HL-60/S4 treated with retinoic acid at 250 ng/mL for 4 days and 3 days (cell line): ENCODE results near the gene IL21.
"Not testable (repeated sequence)": the region's sequence is repeated elsewhere in the genome, so short reads cannot be mapped to it uniquely, and the experiment has no call there.

ENCODE experiments used
- in situ Hi-C: fragments of 300-500 bp; cut with MboI; formaldehyde crosslinking; loops from 2 replicates; pipeline ENCODE4 v1.7.0; 2022; ENCODE audit warnings: low sequenced_read_pairs

The IL21 gene

DNA sequence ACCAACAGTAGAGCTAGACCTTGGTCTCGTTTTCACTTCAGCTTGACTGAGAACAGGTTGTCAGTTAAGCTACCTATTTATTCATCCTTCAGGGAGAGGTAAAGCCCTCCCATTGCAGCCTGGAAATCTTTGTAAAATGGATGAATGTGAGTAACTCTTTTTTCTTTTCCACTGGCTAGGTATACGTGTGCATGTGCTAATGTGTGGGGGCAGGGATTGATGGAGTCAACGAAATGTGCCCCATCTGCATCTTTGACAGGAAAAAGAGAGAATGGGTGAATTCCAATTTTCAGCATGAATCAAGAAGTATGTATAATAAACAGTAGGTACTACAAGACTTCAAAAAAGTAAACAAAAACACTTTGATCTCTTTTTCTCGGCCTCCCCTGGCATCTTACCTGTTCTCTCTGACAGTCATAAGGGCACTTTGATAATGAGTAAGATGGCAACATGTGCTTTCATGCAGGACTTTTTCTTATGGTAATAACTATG lies at the start of gene IL21:
IL21 (minus strand) TSS at position 51 of the 492 bp plus-strand sequence. CDS start 55 bp downstream, outside the sequence.
- in situ Hi-C loops: loop anchor here (25.0 kb wide), 1 partner anchor 291 kb away; the partner anchor contains the start of gene NUDT6

DNA sequence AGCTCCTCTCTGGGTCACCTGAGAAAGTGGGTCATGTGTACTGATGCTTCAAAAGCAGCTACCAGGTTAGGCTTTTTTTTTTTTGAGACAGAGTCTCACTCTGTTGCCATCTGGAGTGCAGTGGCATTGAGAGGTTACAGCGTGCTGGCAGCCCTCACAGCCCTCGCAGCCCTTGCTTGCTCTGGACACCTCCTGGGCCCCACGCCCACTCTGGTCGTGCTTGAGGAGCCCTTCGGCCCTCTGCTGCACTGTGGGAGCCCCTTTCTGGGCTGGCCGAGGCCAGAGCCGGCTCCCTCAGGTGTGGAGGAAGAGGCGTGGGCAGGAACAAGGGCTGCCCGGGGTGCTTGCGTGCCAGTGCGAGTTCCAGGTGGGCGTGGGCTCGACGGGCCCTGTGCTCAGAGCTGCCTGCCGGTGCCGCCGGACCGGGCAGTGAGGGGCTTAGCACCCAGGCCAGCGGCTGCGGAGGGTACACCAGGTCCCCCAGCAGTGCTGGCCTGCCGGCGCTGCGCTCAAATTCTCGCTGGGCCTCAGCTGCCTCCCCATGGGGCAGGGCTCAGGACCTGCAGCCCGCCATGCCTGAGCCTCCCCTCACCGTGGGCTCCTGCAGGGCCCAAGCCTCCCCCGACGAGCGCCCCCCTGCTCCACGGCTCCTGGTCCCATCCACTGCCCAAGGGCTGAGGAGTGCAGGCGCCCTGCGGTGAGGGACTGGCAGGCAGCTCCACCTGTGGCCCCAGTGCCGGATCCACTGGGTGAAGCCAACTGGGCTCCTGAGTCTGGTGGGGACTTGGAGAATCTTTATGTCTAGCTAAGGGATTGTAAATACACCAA lies 49.3 kb upstream of the IL21 start:
- in situ Hi-C loops: no loop called here

DNA sequence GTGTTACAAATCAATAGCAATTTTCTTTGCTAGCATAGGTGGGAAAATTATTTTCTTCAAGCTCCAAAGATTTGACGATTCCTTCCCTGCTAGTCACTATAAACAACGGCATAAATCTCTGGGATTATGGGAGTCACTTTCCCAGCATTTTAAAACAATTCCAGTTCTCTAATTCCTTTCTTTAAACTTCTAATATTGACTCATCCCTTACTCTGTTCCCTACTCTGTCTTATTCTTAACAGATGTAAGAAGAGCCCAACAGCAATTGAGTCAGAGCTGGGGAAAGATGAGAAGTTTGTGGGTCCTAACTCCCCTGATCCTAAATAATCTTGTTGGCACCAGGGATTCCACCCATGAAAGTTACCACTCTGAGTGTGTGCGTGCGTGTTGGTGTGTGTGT lies 47.4 kb upstream of the IL21 start:
- in situ Hi-C loops: no loop called here

DNA sequence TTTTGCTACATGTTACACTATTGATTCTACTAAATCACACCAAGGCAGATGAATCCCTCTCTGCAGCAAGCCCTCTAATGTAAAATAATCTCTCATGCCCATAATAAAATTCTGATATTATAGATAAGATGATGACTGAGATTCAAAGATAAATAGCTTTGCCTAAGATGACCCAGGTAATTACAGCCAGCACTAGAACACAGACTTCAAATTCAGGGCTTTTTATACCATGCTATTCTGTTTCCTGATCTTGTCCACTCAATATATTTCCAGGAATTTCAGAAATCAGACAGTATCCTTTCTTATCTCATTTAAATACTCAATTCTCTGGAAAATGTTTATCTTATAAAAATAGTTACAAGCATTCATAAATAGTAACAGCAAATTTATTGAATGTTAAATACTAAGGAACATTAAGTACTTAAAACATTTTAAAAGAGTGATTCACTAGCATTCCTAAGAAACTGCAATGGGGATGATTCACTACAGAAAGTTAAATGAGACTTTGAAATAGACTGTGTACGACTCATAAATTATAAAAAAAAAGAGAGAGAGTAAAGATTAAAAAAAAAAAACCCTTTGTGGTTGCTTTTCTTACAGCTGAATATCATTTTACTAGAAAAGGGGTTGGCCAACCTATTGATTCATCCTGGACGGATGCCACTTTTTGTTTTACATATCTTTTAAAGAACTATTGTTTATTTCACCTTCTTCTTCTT lies 45.8 kb upstream of the IL21 start:
- in situ Hi-C loops: no loop called here

DNA sequence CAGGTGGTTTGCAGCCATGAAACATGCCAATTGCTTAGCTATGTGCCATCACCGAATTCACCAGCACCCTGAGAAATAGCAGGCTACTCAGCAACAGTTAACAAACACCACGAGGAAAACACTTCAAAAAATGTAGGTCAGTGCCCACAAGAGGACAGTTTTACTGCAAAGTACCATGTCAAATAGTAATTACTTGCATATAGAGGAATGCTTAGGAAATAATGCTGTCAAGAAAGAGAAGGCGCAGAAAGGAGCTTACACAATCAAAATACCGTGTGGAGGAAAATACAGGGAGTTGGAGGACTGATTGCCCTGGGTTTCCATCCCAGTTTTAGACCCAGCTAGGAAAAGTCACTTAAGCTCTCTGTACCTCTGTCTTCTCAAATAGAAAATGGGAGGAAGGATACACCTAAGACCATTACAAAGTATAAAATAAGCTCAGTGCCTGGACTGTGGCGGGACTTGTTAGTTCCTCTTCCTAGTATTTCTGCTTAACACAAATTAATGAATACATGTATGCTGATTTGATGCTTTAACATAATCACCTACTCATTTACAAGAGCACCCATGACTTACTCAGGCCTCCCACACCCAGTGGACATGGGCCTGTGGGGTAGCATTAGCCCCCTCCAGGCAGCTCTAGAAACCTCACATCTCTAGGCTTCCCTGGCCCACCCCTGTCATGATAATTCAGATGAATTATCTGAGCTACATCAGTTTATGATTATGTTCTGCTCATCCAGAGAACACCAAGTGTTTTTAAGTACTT lies 44.5 kb upstream of the IL21 start:
- in situ Hi-C loops: no loop called here

DNA sequence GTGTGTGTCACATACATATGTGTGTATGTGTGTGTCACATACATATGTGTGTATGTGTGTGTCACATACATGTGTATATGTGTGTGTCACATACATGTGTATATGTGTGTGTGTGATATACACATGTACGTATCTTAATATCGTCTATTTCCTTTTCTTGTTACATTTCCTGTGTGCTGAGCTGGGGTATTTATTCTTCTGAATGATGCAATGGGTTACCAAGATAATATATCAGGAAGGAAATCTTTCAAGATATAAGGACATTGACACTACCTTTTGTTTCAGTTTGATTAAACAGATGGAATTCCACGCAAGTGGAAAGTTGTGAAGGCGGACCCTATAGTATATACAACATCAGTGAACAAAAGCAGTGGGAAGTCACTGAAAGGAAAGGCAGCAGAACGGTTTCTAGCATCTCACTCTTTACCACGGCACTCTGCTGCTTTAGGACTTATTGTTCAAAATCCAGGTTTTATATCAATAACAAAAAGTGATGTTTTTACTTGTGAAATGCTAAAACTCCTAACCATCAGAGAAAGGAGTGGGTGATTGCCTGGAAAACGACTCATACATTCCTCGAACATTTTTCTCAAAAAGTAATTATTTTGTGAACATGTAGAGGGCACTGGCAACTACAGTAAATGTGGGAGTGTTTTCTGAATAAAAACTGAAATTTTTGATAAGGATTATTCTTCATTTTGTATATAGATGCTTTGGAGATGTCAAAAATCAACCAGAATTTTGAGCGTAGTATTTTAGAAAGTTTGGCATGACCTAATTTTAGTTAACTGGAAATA lies 43.1 kb upstream of the IL21 start:
- in situ Hi-C loops: no loop called here

DNA sequence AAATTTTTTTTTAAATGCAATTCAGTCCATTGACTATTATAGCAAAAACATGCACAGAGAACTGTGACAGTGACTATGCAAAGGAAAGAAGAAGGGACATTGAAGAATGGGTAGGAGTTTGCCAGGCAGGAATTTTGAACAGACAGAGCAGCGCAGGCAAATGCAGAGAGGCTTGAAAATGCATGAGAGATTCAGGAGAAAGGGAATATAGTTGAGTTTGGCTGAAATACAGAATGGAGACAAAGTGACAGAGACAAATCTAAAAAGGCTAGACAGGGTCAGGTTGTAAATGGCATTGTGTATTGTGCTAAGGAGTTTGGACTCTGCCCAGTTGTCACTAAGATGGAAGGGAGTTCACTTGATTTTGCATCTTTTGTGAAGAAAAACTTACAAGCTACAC lies 42.4 kb upstream of the IL21 start:
- in situ Hi-C loops: no loop called here

DNA sequence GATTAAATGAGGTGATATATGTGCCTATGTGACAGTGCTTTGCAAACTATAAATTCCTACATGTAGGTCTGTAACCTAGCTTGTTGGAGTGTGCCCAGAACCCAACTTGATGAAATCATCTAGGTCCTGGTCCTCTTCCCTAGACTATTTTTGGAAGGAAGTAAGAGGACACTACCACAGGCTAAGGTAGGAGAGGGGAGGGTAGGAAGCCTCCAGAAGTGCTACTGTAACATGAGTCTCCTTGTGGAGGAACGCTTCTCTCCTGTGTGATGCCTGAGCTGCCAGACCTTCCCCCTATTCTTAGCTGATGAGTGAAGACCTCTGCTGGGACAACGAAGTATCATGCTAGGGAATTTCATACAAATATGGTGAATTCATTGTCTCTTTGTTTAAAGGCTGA lies 41.8 kb upstream of the IL21 start:
- in situ Hi-C loops: no loop called here

DNA sequence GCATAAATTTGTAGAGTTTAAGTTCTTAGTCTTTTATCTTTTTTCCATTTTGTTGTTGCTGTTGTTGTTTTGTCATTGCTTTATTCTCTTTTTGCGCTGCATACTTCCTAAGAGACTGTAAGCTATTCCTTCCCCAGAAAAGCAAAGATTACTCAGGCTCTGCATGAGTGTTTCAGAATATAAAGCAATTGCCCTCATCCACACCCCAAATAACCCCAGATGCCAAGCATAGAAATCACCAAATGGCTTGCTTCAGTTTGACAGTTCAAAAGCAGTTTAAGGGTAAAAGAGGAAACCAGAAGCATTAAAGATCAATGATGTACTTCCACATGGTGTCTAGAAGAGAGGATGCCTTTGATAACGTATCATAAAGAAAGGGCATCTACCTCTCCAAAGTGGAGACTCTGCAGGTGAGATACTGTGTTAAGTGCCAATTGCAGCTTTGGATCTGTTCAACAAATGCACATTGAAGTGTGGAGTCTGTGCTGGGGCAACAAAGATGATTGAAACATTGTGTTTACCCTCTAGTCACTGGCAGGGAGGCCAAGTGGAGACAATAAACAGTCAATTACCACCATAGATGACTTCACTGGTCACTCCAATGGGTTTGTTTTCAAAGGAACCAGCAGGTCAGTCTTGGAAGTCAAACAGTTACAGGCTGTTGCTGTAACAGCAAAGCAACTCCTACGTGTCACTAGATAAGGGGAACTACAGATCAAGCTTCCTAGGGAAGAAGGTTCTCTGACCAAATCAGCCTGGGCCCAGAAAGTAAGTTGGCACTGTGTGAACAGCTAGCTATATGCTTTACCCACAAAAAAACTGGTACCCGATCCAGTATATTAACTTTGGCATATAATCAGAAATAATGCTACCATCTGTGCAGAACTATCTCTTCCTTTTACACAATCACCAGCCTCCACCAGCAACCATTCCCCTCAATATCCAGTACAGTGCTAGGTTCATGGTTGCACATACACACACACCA lies 40.6 kb upstream of the IL21 start:
- in situ Hi-C loops: no loop called here

DNA sequence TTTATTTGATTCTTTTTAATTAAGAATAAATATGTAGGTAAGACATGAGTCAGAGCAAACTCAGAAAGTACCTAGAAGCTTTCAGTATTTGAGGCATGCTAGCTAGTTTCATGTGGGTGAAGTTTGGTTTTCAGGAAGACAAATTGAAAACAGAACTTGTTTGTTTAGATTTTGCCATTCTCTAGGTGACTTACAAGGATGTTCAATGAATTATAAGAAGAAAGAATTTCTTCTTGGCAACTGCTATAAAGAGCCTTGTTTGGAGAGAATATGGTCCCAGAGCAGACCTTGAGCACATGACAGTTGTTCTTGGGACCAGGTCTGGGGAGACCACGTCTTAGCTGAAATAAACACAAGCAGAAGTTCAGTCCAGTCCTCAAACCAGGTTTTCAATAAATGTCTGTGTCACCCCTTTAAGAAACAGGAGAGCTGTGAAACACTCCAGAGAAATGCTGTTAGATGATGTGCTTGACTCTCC lies 38.0 kb upstream of the IL21 start:
- in situ Hi-C loops: no loop called here

DNA sequence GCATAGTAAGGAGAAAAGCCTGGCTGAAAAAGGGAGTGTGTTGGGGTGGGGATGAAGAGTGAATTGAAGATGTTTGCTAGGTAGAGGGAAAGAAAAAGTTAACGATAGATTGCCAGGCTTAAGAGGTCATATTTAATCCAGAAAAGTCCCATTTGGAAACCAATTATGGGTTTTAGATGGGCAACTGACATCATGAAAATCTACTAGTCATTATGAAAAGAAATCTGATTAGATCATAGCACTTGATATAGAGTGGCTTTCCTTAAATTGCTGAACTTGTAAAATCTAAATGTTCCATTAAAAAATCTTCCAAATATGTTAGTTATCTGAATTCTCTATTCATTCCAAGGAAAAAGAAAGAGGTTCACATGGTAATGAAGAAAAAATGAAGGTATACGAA lies 37.5 kb upstream of the IL21 start:
- in situ Hi-C loops: no loop called here

DNA sequence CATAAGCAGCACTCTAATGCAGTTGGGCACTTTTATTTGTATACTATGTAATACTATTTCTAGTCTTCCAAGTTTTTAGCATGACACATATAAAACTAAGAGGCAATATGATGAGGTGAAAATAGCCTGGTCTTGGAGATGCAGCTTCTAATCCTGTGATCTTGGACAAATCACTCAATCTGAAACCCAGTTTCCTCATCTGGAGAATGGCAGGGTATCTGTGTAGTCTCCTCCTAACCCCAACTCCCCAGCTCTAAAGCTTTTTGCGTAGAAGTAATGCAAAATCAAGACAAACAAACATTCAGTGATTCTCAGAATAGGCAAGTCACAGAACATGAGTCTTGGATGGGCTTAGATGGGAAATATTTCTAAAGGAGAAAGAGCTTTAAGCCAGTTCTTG lies 36.7 kb upstream of the IL21 start:
- in situ Hi-C loops: no loop called here

DNA sequence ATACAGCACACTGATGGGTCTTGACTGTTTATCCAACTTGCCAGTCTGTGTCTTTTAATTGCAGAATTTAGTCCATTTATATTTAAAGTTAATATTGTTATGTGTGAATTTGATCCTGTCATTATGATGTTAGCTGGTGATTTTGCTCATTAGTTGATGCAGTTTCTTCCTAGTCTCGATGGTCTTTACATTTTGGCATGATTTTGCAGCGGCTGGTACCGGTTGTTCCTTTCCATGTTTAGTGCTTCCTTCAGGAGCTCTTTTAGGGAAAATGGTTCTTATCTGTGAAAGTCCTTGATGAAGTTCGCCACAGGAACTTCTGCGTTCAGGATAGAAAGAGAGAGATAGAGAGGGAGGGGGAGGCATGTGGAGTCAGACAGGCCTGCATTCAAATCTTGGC lies 35.7 kb upstream of the IL21 start:
- in situ Hi-C loops: not testable (repeated sequence)

DNA sequence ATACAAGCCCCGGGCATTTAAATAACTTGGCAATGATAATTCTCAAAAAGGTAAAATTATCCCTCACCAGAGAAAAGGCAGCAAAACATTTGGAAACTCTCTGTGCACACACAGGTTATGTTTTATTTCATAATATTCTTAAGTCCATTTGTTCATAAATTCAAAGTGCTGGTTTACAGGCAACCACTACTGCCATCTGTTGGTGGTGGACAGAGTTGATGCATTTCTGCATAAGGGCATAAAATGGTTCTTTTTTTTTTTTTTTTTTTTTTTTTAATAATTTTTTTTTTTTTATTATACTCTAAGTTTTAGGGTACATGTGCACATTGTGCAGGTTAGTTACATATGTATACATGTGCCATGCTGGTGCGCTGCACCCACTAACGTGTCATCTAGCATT lies 31.5 kb upstream of the IL21 start:
- in situ Hi-C loops: no loop called here

DNA sequence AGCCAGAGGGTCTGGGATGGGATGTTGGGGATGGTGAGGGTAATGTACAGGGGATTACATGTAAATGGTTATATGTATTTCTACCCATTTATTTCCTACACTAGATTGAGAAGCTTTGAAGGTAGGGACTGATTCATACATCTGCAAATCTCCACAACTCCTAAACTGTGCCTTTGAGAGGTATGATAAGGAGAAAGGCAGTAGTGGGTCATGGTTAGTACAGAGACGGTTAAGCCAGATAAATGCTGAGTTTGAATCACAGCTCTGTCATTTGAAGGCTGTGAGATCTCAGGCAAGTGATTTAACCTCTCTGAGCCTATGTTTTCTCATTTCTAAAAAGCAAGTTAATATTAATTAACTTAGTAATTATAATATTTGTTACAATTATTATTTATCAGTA lies 29.3 kb upstream of the IL21 start:
- in situ Hi-C loops: no loop called here

DNA sequence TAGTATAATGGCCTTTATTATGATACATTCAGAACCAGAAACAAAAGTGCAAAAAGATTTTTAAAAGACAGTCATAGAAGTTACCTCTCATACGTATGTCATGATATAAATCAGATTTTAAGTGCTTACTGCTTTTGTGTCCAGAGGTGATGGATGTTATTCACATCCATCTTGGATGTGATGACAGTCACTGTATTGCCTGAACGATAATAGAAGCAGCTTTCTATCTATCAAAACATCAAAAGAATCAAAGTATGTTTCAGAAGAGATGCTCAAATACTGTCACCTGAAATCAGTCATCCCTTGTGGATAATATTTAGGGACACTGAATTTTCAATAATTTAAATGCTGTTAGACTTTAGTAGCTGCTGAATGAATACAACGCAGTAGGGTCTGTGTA lies 26.8 kb upstream of the IL21 start:
- in situ Hi-C loops: no loop called here

DNA sequence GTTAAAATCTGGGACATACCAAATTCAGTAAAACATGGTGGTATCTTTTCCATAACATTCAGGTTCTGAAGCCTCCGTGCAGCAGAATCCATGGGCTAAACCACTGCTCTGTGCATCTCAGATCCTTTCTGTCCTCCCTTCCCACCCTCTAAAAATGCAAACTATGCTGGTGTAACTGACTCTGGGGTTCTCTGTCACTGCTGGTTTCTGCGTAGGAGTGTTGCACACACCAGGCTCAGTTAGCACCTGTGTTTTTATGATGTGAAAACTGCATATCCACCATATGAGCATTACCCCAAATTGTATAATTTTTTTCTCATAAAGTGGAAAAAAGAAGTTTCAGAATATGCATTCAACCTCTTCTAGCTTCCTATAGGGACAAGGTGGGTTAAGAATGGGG lies 22.4 kb upstream of the IL21 start:
- in situ Hi-C loops: no loop called here

DNA sequence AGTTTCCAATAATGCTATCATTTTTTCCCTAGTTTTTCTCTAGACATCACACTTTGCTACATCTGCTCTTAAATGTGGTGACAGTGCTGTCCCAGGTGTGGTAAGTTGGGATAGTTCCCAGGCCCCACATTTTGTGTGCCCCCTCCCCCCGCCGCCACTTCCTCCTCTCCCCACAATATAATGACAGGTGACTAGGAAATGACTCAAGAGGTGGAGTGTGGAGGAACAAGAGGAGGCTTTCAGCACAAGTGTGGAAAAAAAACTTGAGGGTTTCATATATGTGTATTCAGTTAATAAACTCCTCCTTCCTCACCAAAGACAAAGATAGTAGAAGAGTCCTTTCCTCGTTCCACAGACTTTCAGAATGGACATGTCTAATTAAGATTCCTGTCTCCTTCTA lies 18.3 kb upstream of the IL21 start:
- in situ Hi-C loops: no loop called here

DNA sequence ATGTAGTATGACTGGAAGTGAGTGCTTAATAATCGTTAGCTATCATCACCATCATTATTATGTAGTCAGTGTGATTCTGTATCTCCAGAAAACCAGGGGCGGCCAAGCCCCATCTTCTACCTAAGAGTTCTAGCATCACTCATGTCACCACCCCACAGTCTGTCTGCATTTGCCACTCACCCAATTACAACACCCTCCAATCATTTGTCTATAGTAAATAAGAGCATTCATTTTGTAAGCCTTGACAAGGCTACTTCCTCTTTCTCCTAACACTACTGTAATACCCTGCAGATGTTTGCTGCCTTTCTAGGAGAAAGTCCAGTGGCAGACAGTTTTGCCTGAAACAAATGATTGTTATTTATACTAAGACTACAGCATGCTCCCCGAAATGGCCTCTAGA lies 15.8 kb upstream of the IL21 start:
- in situ Hi-C loops: no loop called here
